GM19025 (cell line): ENCODE measurements around the gene TNFRSF1B.
A peak's percentile ranks its signal among the peaks of the same experiment; 100 is the strongest.
"Not testable (repeated sequence)": the region's sequence is repeated elsewhere in the genome, so short reads cannot be mapped to it uniquely, and the experiment has no call there.

Experiments used
- ATAC-seq: cut with Tn5 transposase; IDR thresholded peaks from one replicate; pipeline ENCODE4 v1.9.1; 2021; ENCODE audit warnings: mild to moderate bottlenecking, low read depth, moderate library complexity; ENCODE audit not compliant: unreplicated experiment

The TNFRSF1B gene

GRCh38 chr1:12208271-12208670 lies 41.5 kb downstream of the TNFRSF1B start:
- ATAC-seq, result no peak

GRCh38 chr1:12208764-12209494 lies 42.1 kb downstream of the TNFRSF1B start:
- no peak for ATAC-seq

GRCh38 chr1:12209495-12209832 lies 42.7 kb downstream of the TNFRSF1B start:
- ATAC-seq, result no peak

- no peak for ATAC-seq
Measured at GRCh38 chr1:12215118-12215961, 48.5 kb downstream of the TNFRSF1B start.

- ATAC-seq, result no peak
Measured at GRCh38 chr1:12219800-12220199, 53.0 kb downstream of the TNFRSF1B start.

- no peak for ATAC-seq
Measured at GRCh38 chr1:12220890-12221289, 54.1 kb downstream of the TNFRSF1B start.

- ATAC-seq, result not testable (repeated sequence)
Measured at GRCh38 chr1:12222700-12223099, 55.9 kb downstream of the TNFRSF1B start.

GRCh38 chr1:12224092-12224491 lies 57.3 kb downstream of the TNFRSF1B start:
- not testable (repeated sequence) for ATAC-seq

- ATAC-seq, result no peak
Measured at GRCh38 chr1:12228979-12229378, 62.2 kb downstream of the TNFRSF1B start.

GRCh38 chr1:12229386-12229834 lies 62.6 kb downstream of the TNFRSF1B start:
- no peak for ATAC-seq

- ATAC-seq, result peak; percentile 69
Measured at GRCh38 chr1:12229835-12230548, 63.2 kb downstream of the TNFRSF1B start, which contains the start of gene VPS13D. Gene VPS13D, plus strand, starts transcription at chr1:12230030. Its CDS starts 4,237 bp downstream, at chr1:12234267.

GRCh38 chr1:12230549-12231275 lies 63.9 kb downstream of the TNFRSF1B start:
- peak; percentile 11 for ATAC-seq

GRCh38 chr1:12231276-12231595 lies 64.4 kb downstream of the TNFRSF1B start:
- ATAC-seq, result no peak

- ATAC-seq, result no peak
Measured at GRCh38 chr1:12232221-12232620, 65.4 kb downstream of the TNFRSF1B start.

- ATAC-seq, result no peak
Measured at GRCh38 chr1:12244078-12244477, 77.3 kb downstream of the TNFRSF1B start.

- no peak for ATAC-seq
Measured at GRCh38 chr1:12244585-12244984, 77.8 kb downstream of the TNFRSF1B start.

GRCh38 chr1:12245116-12245515 lies 78.3 kb downstream of the TNFRSF1B start:
- ATAC-seq, result no peak

GRCh38 chr1:12245733-12246132 lies 78.9 kb downstream of the TNFRSF1B start:
- no peak for ATAC-seq

- no peak for ATAC-seq
Measured at GRCh38 chr1:12246584-12246983, 79.8 kb downstream of the TNFRSF1B start.

- ATAC-seq, result no peak
Measured at GRCh38 chr1:12249181-12249580, 82.4 kb downstream of the TNFRSF1B start.
